ENCODE data around the gene LPAR3.

Gene LPAR3

GRCh38 chr1:84773195-84773594 is 119.8 kb downstream of the LPAR3 start:
- no peak for DNase-seq

GRCh38 chr1:84772428-84772943 is 120.5 kb downstream of the LPAR3 start:
- DNase-seq: peak; percentile 42

DNA sequence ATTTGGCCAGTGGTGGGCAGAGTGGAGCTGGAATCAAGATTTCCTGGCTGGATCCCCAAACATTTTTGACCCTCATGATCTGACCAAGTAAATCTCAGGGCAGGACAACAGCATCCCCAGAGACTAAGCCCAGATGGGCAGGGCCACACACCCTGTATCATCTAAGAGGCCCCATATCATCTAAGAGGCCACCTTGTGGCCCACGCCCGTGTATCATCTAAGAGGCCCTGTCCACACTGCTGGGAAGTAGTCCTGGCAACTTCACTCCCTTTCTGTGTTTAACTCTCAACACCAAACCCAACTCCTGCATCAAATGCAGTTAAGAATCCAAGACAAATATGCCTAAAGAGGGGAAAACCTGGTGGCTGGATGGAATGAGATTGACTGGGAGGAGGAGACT is 121.1 kb downstream of the LPAR3 start:
- DNase-seq: no peak

- no peak for DNase-seq
These were observed 122.5 kb downstream of the LPAR3 start for GRCh38 chr1:84770481-84770880.

GRCh38 chr1:84769636-84770035 is 123.4 kb downstream of the LPAR3 start:
- no peak for DNase-seq

DNA sequence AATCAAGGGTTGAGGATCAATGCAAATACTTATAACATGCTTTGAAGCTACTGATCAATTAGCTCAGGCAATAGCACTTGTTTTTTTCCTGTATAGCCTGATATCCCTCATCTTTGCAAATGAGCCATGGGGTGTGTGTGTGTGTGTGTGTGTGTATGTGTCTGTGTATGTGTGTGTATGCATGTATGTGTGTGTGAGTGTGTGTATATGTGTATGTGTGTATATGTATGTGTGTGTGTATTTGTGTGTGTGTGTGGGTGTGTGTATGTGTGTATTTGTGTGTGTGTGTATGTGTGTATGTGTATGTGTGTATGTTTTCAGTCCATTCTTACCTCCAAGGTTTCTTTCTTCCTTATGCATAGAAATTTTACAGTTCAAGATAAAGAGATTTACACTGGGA is 124.4 kb downstream of the LPAR3 start:
- no peak for DNase-seq

GRCh38 chr1:84763912-84764680 is 128.9 kb downstream of the LPAR3 start:
- no peak for DNase-seq

- DNase-seq: no peak
These were observed 130.3 kb downstream of the LPAR3 start for GRCh38 chr1:84762664-84763063.
